SK-N-SH (cell line): ENCODE measurements around the gene FGGY.

Experiments used
- EP300 ChIP-seq, 2 experiments: IDR thresholded peaks; 2 replicates each; pipeline versions ENCODE4 v1.4.0 to v1.6.1; 2012; ENCODE audit warnings: borderline replicate concordance in 1 of 2, low read depth in 1 of 2, low read length in 1 of 2
- FOSL2 ChIP-seq: IDR thresholded peaks from 2 replicates; pipeline ENCODE4 v1.4.0; 2012; ENCODE audit warnings: low read depth, mild to moderate bottlenecking, moderate library complexity, borderline replicate concordance
- GABPA ChIP-seq: IDR thresholded peaks from 2 replicates; pipeline ENCODE4 v1.4.0; 2012; ENCODE audit warnings: low read depth, mild to moderate bottlenecking
- GATA2 ChIP-seq: sonication (generic); formaldehyde crosslinking; IDR thresholded peaks from 2 replicates; pipeline ENCODE4 v1.5.0; 2020; ENCODE audit warnings: mild to moderate bottlenecking, missing genetic modification reagents
- POLR2AphosphoS5 ChIP-seq: IDR thresholded peaks from 2 replicates; pipeline ENCODE4 v1.6.1; 2012; ENCODE audit warnings: low read depth, low read length
- RCOR1 ChIP-seq: fragments of 150-350 bp; IDR thresholded peaks from 2 replicates; pipeline ENCODE4 v1.6.1; 2017; ENCODE audit warnings: antibody characterized with exemption, low read length
- RFX5 ChIP-seq: IDR thresholded peaks from 2 replicates; pipeline ENCODE4 v1.6.1; 2012; ENCODE audit warnings: mild to moderate bottlenecking, improper control_type of control experiment, low read length
- SMC3 ChIP-seq: IDR thresholded peaks from 2 replicates; pipeline ENCODE4 v1.6.1; 2012; ENCODE audit warnings: low read depth, low read length, improper control_type of control experiment
- TAF1 ChIP-seq: IDR thresholded peaks from 2 replicates; pipeline ENCODE4 v1.6.1; 2012; ENCODE audit warnings: low read depth, mild to moderate bottlenecking, low read length, moderate library complexity, borderline replicate concordance
- YY1 ChIP-seq: IDR thresholded peaks from 2 replicates; pipeline ENCODE4 v1.4.0; 2012; ENCODE audit warnings: low read depth, mild to moderate bottlenecking
- TF ChIP-seq, protein P1 (sequence below): IDR thresholded peaks from 2 replicates; pipeline ENCODE4 v1.4.0; 2012; ENCODE audit warnings: low read depth, borderline replicate concordance
- TF ChIP-seq, protein P2 (sequence below): fragments of 200-600 bp; sonication (generic); IDR thresholded peaks from 2 replicates; pipeline ENCODE4 v1.6.1; 2017; ENCODE audit warnings: antibody characterized with exemption, mild to moderate bottlenecking, moderate library complexity
- TF ChIP-seq, protein P3 (sequence below): IDR thresholded peaks from 2 replicates; pipeline ENCODE4 v1.6.1; 2012; ENCODE audit warnings: mild to moderate bottlenecking, low read depth, low read length, moderate library complexity
- TF ChIP-seq, protein P4 (sequence below): IDR thresholded peaks from 2 replicates; pipeline ENCODE4; 2012

DNA sequence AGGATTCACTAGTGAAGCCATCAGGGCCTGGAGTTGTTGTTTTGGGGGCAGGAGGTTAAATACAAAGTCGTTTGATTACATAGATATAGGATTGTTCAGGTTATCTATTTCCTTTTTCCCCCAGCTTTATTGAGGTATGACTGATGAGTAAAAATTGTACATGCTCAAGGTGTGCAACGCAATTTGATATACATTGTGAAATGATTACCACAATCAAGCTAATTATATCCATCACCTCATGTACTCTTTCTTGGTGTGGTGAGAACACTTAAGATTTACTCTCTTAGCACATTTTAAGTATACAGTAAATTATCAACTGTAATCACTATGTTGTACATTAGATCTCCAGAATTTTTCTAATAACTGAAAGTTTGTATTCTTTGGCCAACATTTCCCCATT lies 6.0 kb downstream of the FGGY start:
- TF ChIP-seq, protein P1, sequence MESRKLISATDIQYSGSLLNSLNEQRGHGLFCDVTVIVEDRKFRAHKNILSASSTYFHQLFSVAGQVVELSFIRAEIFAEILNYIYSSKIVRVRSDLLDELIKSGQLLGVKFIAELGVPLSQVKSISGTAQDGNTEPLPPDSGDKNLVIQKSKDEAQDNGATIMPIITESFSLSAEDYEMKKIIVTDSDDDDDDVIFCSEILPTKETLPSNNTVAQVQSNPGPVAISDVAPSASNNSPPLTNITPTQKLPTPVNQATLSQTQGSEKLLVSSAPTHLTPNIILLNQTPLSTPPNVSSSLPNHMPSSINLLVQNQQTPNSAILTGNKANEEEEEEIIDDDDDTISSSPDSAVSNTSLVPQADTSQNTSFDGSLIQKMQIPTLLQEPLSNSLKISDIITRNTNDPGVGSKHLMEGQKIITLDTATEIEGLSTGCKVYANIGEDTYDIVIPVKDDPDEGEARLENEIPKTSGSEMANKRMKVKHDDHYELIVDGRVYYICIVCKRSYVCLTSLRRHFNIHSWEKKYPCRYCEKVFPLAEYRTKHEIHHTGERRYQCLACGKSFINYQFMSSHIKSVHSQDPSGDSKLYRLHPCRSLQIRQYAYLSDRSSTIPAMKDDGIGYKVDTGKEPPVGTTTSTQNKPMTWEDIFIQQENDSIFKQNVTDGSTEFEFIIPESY = no peak
- TF ChIP-seq POLR2AphosphoS5 (no peak), SMC3 (no peak), FOSL2 (no peak), YY1 (no peak), RCOR1 (no peak), EP300 (IDR thresholded peaks at IDR 0.05; ENCODE audit: borderline replicate concordance in 1 of 2, low read depth in 1 of 2, low read length in 1 of 2) (no peak), RFX5 (no peak), GATA2 (CRISPR knock-in tag) (no peak), TAF1 (no peak), GABPA (no peak)
- TF ChIP-seq, protein P2, sequence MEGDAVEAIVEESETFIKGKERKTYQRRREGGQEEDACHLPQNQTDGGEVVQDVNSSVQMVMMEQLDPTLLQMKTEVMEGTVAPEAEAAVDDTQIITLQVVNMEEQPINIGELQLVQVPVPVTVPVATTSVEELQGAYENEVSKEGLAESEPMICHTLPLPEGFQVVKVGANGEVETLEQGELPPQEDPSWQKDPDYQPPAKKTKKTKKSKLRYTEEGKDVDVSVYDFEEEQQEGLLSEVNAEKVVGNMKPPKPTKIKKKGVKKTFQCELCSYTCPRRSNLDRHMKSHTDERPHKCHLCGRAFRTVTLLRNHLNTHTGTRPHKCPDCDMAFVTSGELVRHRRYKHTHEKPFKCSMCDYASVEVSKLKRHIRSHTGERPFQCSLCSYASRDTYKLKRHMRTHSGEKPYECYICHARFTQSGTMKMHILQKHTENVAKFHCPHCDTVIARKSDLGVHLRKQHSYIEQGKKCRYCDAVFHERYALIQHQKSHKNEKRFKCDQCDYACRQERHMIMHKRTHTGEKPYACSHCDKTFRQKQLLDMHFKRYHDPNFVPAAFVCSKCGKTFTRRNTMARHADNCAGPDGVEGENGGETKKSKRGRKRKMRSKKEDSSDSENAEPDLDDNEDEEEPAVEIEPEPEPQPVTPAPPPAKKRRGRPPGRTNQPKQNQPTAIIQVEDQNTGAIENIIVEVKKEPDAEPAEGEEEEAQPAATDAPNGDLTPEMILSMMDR = no peak
- TF ChIP-seq, protein P3, sequence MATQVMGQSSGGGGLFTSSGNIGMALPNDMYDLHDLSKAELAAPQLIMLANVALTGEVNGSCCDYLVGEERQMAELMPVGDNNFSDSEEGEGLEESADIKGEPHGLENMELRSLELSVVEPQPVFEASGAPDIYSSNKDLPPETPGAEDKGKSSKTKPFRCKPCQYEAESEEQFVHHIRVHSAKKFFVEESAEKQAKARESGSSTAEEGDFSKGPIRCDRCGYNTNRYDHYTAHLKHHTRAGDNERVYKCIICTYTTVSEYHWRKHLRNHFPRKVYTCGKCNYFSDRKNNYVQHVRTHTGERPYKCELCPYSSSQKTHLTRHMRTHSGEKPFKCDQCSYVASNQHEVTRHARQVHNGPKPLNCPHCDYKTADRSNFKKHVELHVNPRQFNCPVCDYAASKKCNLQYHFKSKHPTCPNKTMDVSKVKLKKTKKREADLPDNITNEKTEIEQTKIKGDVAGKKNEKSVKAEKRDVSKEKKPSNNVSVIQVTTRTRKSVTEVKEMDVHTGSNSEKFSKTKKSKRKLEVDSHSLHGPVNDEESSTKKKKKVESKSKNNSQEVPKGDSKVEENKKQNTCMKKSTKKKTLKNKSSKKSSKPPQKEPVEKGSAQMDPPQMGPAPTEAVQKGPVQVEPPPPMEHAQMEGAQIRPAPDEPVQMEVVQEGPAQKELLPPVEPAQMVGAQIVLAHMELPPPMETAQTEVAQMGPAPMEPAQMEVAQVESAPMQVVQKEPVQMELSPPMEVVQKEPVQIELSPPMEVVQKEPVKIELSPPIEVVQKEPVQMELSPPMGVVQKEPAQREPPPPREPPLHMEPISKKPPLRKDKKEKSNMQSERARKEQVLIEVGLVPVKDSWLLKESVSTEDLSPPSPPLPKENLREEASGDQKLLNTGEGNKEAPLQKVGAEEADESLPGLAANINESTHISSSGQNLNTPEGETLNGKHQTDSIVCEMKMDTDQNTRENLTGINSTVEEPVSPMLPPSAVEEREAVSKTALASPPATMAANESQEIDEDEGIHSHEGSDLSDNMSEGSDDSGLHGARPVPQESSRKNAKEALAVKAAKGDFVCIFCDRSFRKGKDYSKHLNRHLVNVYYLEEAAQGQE = no peak
- TF ChIP-seq, protein P4, sequence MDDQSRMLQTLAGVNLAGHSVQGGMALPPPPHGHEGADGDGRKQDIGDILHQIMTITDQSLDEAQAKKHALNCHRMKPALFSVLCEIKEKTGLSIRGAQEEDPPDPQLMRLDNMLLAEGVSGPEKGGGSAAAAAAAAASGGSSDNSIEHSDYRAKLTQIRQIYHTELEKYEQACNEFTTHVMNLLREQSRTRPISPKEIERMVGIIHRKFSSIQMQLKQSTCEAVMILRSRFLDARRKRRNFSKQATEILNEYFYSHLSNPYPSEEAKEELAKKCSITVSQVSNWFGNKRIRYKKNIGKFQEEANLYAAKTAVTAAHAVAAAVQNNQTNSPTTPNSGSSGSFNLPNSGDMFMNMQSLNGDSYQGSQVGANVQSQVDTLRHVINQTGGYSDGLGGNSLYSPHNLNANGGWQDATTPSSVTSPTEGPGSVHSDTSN = no peak
